GM12873 (cell line): ENCODE data around the gene OR7G3.

Experiments
- CTCF ChIP-seq: IDR thresholded peaks from 2 replicates; pipeline ENCODE4 v1.5.1; 2012; ENCODE audit warnings: low read depth, mild to moderate bottlenecking, moderate library complexity, low read length, control low read depth; ENCODE audit not compliant: insufficient read depth; ENCODE audit errors: missing control alignments

OR7G3 gene

GRCh38 chr19:9156304-9156703 lies 29.6 kb upstream of the OR7G3 start:
- TF ChIP-seq CTCF: no peak

GRCh38 chr19:9155591-9155990 lies 28.8 kb upstream of the OR7G3 start:
- no peak for TF ChIP-seq CTCF

GRCh38 chr19:9151367-9151766 lies 24.6 kb upstream of the OR7G3 start:
- TF ChIP-seq CTCF: no peak

- no peak for TF ChIP-seq CTCF
Measured at GRCh38 chr19:9150650-9151049, 23.9 kb upstream of the OR7G3 start.

GRCh38 chr19:9149997-9150396 lies 23.2 kb upstream of the OR7G3 start:
- no peak for TF ChIP-seq CTCF

- no peak for TF ChIP-seq CTCF
Measured at GRCh38 chr19:9148697-9149096, 21.9 kb upstream of the OR7G3 start.

GRCh38 chr19:9146882-9147281 lies 20.1 kb upstream of the OR7G3 start:
- no peak for TF ChIP-seq CTCF
